GM04503 (cell line): ENCODE results near the gene SPRTN.

Experiments
- DNase-seq: peaks from one replicate; pipeline ENCODE4 v3.0.0-alpha.2; 2012; ENCODE audit warnings: low read depth

SPRTN gene

GRCh38 chr1:231376875-231377549 is 38.9 kb downstream of the SPRTN start:
- no peak for DNase-seq

GRCh38 chr1:231381729-231382128 is 43.6 kb downstream of the SPRTN start:
- DNase-seq, result no peak

GRCh38 chr1:231382426-231382825 is 44.3 kb downstream of the SPRTN start:
- DNase-seq, result no peak

GRCh38 chr1:231383159-231383860 is 45.2 kb downstream of the SPRTN start:
- DNase-seq, result no peak

GRCh38 chr1:231384696-231385415 is 46.8 kb downstream of the SPRTN start:
- no peak for DNase-seq

- no peak for DNase-seq
Measured at GRCh38 chr1:231385416-231385748, 47.3 kb downstream of the SPRTN start.

- no peak for DNase-seq
Measured at GRCh38 chr1:231386466-231386865, 48.4 kb downstream of the SPRTN start.

GRCh38 chr1:231387770-231388669 is 49.9 kb downstream of the SPRTN start:
- no peak for DNase-seq

GRCh38 chr1:231390071-231390470 is 52.0 kb downstream of the SPRTN start:
- DNase-seq, result no peak

- no peak for DNase-seq
Measured at GRCh38 chr1:231392389-231393131, 54.5 kb downstream of the SPRTN start.

GRCh38 chr1:231393668-231394067 is 55.6 kb downstream of the SPRTN start:
- no peak for DNase-seq

GRCh38 chr1:231395076-231395997 is 57.2 kb downstream of the SPRTN start:
- peak; percentile 92 for DNase-seq

- no peak for DNase-seq
Measured at GRCh38 chr1:231395998-231396390, 57.9 kb downstream of the SPRTN start.

- no peak for DNase-seq
Measured at GRCh38 chr1:231396643-231397042, 58.5 kb downstream of the SPRTN start.

- no peak for DNase-seq
Measured at GRCh38 chr1:231397886-231398671, 60.0 kb downstream of the SPRTN start.

GRCh38 chr1:231401478-231401877 is 63.4 kb downstream of the SPRTN start:
- DNase-seq, result no peak

- no peak for DNase-seq
Measured at GRCh38 chr1:231404318-231404717, 66.2 kb downstream of the SPRTN start.
